GM12878 (cell line): Measurements from ENCODE around the gene LAMA2. TPM values are rescaled to one million over a fixed set of nuclear protein-coding genes. Genes with fewer than 3 reads are reported as not detected.

Experiments used
- ATAC-seq: fragments of 200-7000 bp; cut with Tn5 transposase; 3 replicates; pipeline ENCODE4 v1.9.1; 2020; ENCODE audit warnings: mild to moderate bottlenecking, moderate library complexity
- BruUV-seq: library from RNA; stranded (reverse); fragments of 400-500 nt; replicated peaks from 2 replicates; lab custom pipeline; 2021; lab: Mats Ljungman, UMichigan
- CTCF ChIA-PET: fragments of 300-600 bp; sonication (Branson Sonifier 250); formaldehyde crosslinking; extraction: SDS; loops from one replicate; lab custom pipeline; 2021; ENCODE audit warnings: inconsistent platforms; lab: Yijun Ruan, JAX
- POLR2A ChIA-PET: fragments of 350-600 bp; formaldehyde crosslinking; extraction: SDS; loops from one replicate; lab custom pipeline; 2021; ENCODE audit warnings: inconsistent platforms; lab: Charles Lee
- RAD21 ChIA-PET: fragments of 300-600 bp; sonication (Branson Sonifier 250); formaldehyde crosslinking; loops from one replicate; lab custom pipeline; 2023; ENCODE audit warnings: antibody characterized with exemption; ENCODE audit not compliant: unreplicated experiment; lab: Charles Lee
- SMC1A ChIA-PET: fragments of 300-600 bp; sonication (Branson Sonifier 250); formaldehyde crosslinking; loops from one replicate; lab custom pipeline; 2023; ENCODE audit not compliant: unreplicated experiment, uncharacterized antibody; lab: Charles Lee
- DNase-seq: peaks from one replicate; pipeline ENCODE4 v3.0.0-alpha.2; 2011; ENCODE audit warnings: low read depth, low spot score
- FAIRE-seq: peaks from 3 replicates; lab custom pipeline; 2011; peaks lifted over from hg19 to GRCh38; lab: Jason Lieb, UNC
- H2AFZ ChIP-seq: 2 replicates; pipeline ENCODE4 v1.6.0; 2011; ENCODE audit warnings: low read depth, low read length, control low read depth; ENCODE audit not compliant: control insufficient read depth
- H3K27ac ChIP-seq: 2 replicates; pipeline ENCODE4 v1.5.1; 2011; ENCODE audit warnings: control low read depth; ENCODE audit not compliant: control insufficient read depth, insufficient read depth
- H3K27me3 ChIP-seq, 2 experiments: replicated peaks in 1 of 2; 2 replicates each; pipeline versions ENCODE4 v1.6.0 to v1.6.1; 2011; ENCODE audit warnings: low read length in 1 of 2; ENCODE audit not compliant: control insufficient read depth in 2 of 2, insufficient read depth in 2 of 2
- H3K36me3 ChIP-seq, 2 experiments: 2 replicates each; pipeline ENCODE4 v1.5.1; 2011; ENCODE audit warnings: low read length in 1 of 2; ENCODE audit not compliant: control insufficient read depth in 2 of 2, insufficient read depth in 2 of 2
- H3K4me1 ChIP-seq: 2 replicates; pipeline ENCODE4 v1.6.1; 2011; ENCODE audit warnings: mild to moderate bottlenecking, low read length, moderate library complexity, mixed read lengths; ENCODE audit not compliant: control insufficient read depth, insufficient read depth
- H3K4me2 ChIP-seq: 2 replicates; pipeline ENCODE4 v1.6.0; 2011; ENCODE audit warnings: control low read depth; ENCODE audit not compliant: control insufficient read depth, insufficient read depth
- H3K4me3 ChIP-seq: fragments of 200-600 bp; sonication (generic); 2 replicates; pipeline ENCODE4 v1.5.1; 2016
- H3K79me2 ChIP-seq: 2 replicates; pipeline ENCODE4 v1.6.0; 2011; ENCODE audit warnings: low read length; ENCODE audit not compliant: control insufficient read depth, insufficient read depth
- H3K9ac ChIP-seq: 2 replicates; pipeline ENCODE4 v1.8.0; 2011; ENCODE audit warnings: low read length, control low read depth, mixed read lengths; ENCODE audit not compliant: control insufficient read depth, insufficient read depth
- H3K9me3 ChIP-seq: replicated peaks from 3 replicates; pipeline ENCODE4 v1.5.1; 2011; ENCODE audit warnings: mild to moderate bottlenecking, low read length; ENCODE audit not compliant: control insufficient read depth, insufficient read depth
- H4K20me1 ChIP-seq: 2 replicates; pipeline ENCODE4 v1.6.0; 2011; ENCODE audit not compliant: control insufficient read depth, insufficient read depth
- BACH1 ChIP-seq: fragments of 450-650 bp; IDR thresholded peaks from 2 replicates; pipeline ENCODE4 v1.6.1; 2017; ENCODE audit warnings: mild to moderate bottlenecking, borderline replicate concordance
- BHLHE40 ChIP-seq, 2 experiments: fragments of 450-650 bp in 1 of 2; IDR thresholded peaks; 2 replicates each; pipeline ENCODE4 v1.6.1; 2011 to 2017; ENCODE audit warnings: low read depth in 2 of 2, borderline replicate concordance in 1 of 2, improper control_type of control experiment in 1 of 2, low read length in 1 of 2, mild to moderate bottlenecking in 1 of 2
- HDGF ChIP-seq: fragments of 450-650 bp; IDR thresholded peaks from 2 replicates; pipeline ENCODE4 v1.6.1; 2016; ENCODE audit warnings: antibody characterized with exemption
- JUNB ChIP-seq: IDR thresholded peaks from 2 replicates; pipeline ENCODE4 v1.6.1; 2016; ENCODE audit warnings: antibody characterized with exemption, mild to moderate bottlenecking
- MEF2A ChIP-seq: IDR thresholded peaks from 2 replicates; pipeline ENCODE4 v1.6.1; 2011; ENCODE audit warnings: low read depth, mild to moderate bottlenecking, low read length, moderate library complexity; ENCODE audit not compliant: insufficient read depth
- NR2C2 ChIP-seq: IDR thresholded peaks from 2 replicates; pipeline ENCODE4 v1.6.1; 2011; ENCODE audit warnings: borderline replicate concordance, low read depth; ENCODE audit not compliant: control insufficient read depth, insufficient read length
- NR2F1 ChIP-seq: fragments of 450-650 bp; conservative IDR thresholded peaks from 2 replicates; pipeline ENCODE4 v1.6.1; 2017; ENCODE audit warnings: mild to moderate bottlenecking
- POLR2AphosphoS5 ChIP-seq: IDR thresholded peaks from 2 replicates; pipeline ENCODE4 v1.6.1; 2011; ENCODE audit warnings: mild to moderate bottlenecking, low read length, inconsistent platforms
- RELA ChIP-seq: fragments of 450-650 bp; IDR thresholded peaks from 2 replicates; pipeline ENCODE4 v1.8.0; 2014; ENCODE audit warnings: borderline replicate concordance; ENCODE audit not compliant: partially characterized antibody
- SP1 ChIP-seq: IDR thresholded peaks from one replicate; pipeline ENCODE4 v1.6.1; 2011; ENCODE audit warnings: low read depth, low read length
- TARDBP ChIP-seq: IDR thresholded peaks from 2 replicates; pipeline ENCODE4 v1.6.1; 2016; ENCODE audit warnings: borderline replicate concordance
- YY1 ChIP-seq: IDR thresholded peaks from 2 replicates; pipeline ENCODE4 v1.6.1; 2011; ENCODE audit warnings: low read depth, mild to moderate bottlenecking, low read length
- ZBED1 ChIP-seq: IDR thresholded peaks from 2 replicates; pipeline ENCODE4 v1.6.1; 2016; ENCODE audit warnings: borderline replicate concordance
- ZNF384 ChIP-seq: IDR thresholded peaks from 2 replicates; pipeline ENCODE4 v1.6.1; 2012; ENCODE audit warnings: low read depth, mild to moderate bottlenecking, low read length, improper control_type of control experiment, borderline replicate concordance
- WGBS: methylation state at CpG from one replicate; pipeline ENCODE4 v1.1.6; 2016; ENCODE audit warnings: low lambda C conversion rate; ENCODE audit not compliant: insufficient replicate concordance, insufficient coverage; ENCODE audit errors: missing lambda C conversion rate; 5-methylcytosine and 5-hydroxymethylcytosine counted together
- in situ Hi-C: fragments of 300-500 bp; cut with MboI; formaldehyde crosslinking; loops from 9 replicates; pipeline ENCODE4 v1.14.3; 2018; ENCODE audit warnings: mixed read lengths
- intact Hi-C: fragments of 100-400 bp; cut with micrococcal nuclease; formaldehyde crosslinking; loops from one replicate; pipeline ENCODE4 v1.14.2; 2022; ENCODE audit not compliant: unreplicated experiment
- polyA plus RNA-seq, 11 experiments: library from polyadenylated mRNA; depleted of rRNA in 4 of 11; unstranded in 6 of 11; stranded (reverse) in 5 of 11; fragments of >200 nt; fragmentation: Nextera tagmentation in 4 of 11; fragmentation: Illumina TruSeq in 1 of 11; extraction: Ambion mirVana in 4 of 11; extraction: Trizol in 1 of 11; gene quantifications; 1 replicate in 1 of 11; 2 replicates in 10 of 11; pipeline versions ENCODE4 v1.2.1 to v1.2.3, GENCODE V29; 2011 to 2016; ENCODE audit warnings: inconsistent platforms in 2 of 11, missing spikeins in 2 of 11, low read depth in 1 of 11
- total RNA-seq, 4 experiments: library from RNA; depleted of rRNA in 3 of 4; stranded (reverse); fragments of >200 nt in 3 of 4; fragmentation: Illumina TruSeq in 1 of 4; extraction: Trizol in 1 of 4; gene quantifications; 2 replicates each; pipeline versions ENCODE4 v1.2.1 to v1.2.3, GENCODE V29; 2013 to 2021
- TF ChIP-seq, protein P1 (sequence below): fragments of 450-650 bp; IDR thresholded peaks from 2 replicates; pipeline ENCODE4 v1.6.1; 2016; ENCODE audit warnings: mild to moderate bottlenecking
- TF ChIP-seq, protein P2 (sequence below): fragments of 450-650 bp; formaldehyde crosslinking; IDR thresholded peaks from 2 replicates; pipeline ENCODE4 v1.5.0; 2022; ENCODE audit warnings: mild to moderate bottlenecking, missing genetic modification characterization

LAMA2 gene
- total and polyA plus RNA-seq, 10 of the 15 experiments (the other 5 are each of a cell fraction or from before 2014, with no cell fraction given), result 0.04 to 2.0 (median 0.37) TPM; not detected in 1

DNA sequence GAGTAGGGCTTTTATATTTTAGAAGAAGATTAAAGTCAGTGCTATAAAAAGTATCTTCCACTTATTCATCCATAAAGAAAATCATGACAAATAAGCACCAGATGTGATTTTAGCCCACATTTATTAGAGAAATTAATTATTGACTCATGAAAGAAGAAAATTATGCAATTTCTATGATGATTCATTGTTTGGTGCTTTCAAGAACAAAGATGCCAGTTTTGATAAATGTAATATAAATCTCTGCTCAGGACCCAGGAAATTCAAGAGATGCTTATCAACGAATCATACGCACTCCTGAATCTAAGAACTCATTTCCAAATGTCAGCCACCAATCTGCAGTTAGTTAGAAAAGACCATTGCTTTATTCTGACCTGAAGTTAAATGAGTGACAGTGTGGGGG, 615.6 kb downstream of the LAMA2 start:
- CTCF ChIA-PET, result interaction anchor here (0.8 to 7.7 kb wide), 28 partner anchors 9 to 523 kb away, joined by 3 to 141 read pairs (median 4); no protein-coding TSS in a partner anchor
- RAD21 ChIA-PET, result interaction anchor here (0.9 to 3.3 kb wide), 15 partner anchors 9 to 529 kb away, joined by 3 to 60 read pairs (median 4); partner anchors contain the start of gene ARHGAP18
- Histone ChIP-seq H3K4me3 (no peak overlapping the region), H3K36me3 (no peaks in the 10 kb centered on the region), H2AFZ (peak overlapping the region; percentile 71), H3K27ac (no peak overlapping the region), H3K4me1 (peaks cover 6% of the 10 kb centered on the region), H3K27me3 (no peaks in the 10 kb centered on the region), H3K9me3 (no peaks in the 10 kb centered on the region), H3K4me2 (peak overlapping the region; percentile 44), H3K79me2 (no peaks in the 10 kb centered on the region), H4K20me1 (no peaks in the 10 kb centered on the region), H3K9ac (no peak overlapping the region)
- POLR2A ChIA-PET, result no interaction called here
- TF ChIP-seq MEF2A, result no peak
- no peak for TF ChIP-seq POLR2AphosphoS5
- no peak for TF ChIP-seq BHLHE40 (IDR thresholded peaks at IDR 0.05; ENCODE audit: borderline replicate concordance in 1 of 2, low read depth in 2 of 2, low read length in 1 of 2)
- TF ChIP-seq RELA, result no peak
- TF ChIP-seq NR2C2, result no peak
- TF ChIP-seq JUNB, result no peak
- TF ChIP-seq NR2F1, result no peak
- TF ChIP-seq TARDBP, result no peak
- TF ChIP-seq, protein P1, sequence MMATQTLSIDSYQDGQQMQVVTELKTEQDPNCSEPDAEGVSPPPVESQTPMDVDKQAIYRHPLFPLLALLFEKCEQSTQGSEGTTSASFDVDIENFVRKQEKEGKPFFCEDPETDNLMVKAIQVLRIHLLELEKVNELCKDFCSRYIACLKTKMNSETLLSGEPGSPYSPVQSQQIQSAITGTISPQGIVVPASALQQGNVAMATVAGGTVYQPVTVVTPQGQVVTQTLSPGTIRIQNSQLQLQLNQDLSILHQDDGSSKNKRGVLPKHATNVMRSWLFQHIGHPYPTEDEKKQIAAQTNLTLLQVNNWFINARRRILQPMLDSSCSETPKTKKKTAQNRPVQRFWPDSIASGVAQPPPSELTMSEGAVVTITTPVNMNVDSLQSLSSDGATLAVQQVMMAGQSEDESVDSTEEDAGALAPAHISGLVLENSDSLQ, result no peak
- TF ChIP-seq, protein P2, sequence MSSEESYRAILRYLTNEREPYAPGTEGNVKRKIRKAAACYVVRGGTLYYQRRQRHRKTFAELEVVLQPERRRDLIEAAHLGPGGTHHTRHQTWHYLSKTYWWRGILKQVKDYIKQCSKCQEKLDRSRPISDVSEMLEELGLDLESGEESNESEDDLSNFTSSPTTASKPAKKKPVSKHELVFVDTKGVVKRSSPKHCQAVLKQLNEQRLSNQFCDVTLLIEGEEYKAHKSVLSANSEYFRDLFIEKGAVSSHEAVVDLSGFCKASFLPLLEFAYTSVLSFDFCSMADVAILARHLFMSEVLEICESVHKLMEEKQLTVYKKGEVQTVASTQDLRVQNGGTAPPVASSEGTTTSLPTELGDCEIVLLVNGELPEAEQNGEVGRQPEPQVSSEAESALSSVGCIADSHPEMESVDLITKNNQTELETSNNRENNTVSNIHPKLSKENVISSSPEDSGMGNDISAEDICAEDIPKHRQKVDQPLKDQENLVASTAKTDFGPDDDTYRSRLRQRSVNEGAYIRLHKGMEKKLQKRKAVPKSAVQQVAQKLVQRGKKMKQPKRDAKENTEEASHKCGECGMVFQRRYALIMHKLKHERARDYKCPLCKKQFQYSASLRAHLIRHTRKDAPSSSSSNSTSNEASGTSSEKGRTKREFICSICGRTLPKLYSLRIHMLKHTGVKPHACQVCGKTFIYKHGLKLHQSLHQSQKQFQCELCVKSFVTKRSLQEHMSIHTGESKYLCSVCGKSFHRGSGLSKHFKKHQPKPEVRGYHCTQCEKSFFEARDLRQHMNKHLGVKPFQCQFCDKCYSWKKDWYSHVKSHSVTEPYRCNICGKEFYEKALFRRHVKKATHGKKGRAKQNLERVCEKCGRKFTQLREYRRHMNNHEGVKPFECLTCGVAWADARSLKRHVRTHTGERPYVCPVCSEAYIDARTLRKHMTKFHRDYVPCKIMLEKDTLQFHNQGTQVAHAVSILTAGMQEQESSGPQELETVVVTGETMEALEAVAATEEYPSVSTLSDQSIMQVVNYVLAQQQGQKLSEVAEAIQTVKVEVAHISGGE (CRISPR knock-in tag), result no peak
- TF ChIP-seq ZNF384, result no peak
- no peak for TF ChIP-seq HDGF
- no peak for TF ChIP-seq YY1
- no peak for TF ChIP-seq SP1
- no peak for TF ChIP-seq ZBED1
- no peak for TF ChIP-seq BACH1
- 72% methylated on average over 2 of the region's 2 CpGs for WGBS
- intact Hi-C loops, result loop anchor here (1.0 to 10.0 kb wide), 4 partner anchors 77 to 522 kb away; no protein-coding TSS in a partner anchor
- no peak for DNase-seq
- no peak for FAIRE-seq
- no peak for ATAC-seq
- in situ Hi-C loops, result loop anchor here (10.0 kb wide), 1 partner anchor 436 kb away; no protein-coding TSS in a partner anchor
- SMC1A ChIA-PET, result interaction anchor here (0.8 to 7.6 kb wide), 17 partner anchors 13 to 523 kb away, joined by 3 to 95 read pairs (median 6); no protein-coding TSS in a partner anchor
- BruUV-seq, result no TSS peak
